HG02678 (cell line): ENCODE results near the gene LPIN2.
"Not testable (repeated sequence)": the region's sequence is repeated elsewhere in the genome, so short reads cannot be mapped to it uniquely, and the experiment has no call there.

Experiments
- ATAC-seq: cut with Tn5 transposase; IDR thresholded peaks from one replicate; pipeline ENCODE4 v1.9.1; 2021; ENCODE audit warnings: mild to moderate bottlenecking, moderate library complexity; ENCODE audit not compliant: unreplicated experiment

LPIN2 gene, protein sequence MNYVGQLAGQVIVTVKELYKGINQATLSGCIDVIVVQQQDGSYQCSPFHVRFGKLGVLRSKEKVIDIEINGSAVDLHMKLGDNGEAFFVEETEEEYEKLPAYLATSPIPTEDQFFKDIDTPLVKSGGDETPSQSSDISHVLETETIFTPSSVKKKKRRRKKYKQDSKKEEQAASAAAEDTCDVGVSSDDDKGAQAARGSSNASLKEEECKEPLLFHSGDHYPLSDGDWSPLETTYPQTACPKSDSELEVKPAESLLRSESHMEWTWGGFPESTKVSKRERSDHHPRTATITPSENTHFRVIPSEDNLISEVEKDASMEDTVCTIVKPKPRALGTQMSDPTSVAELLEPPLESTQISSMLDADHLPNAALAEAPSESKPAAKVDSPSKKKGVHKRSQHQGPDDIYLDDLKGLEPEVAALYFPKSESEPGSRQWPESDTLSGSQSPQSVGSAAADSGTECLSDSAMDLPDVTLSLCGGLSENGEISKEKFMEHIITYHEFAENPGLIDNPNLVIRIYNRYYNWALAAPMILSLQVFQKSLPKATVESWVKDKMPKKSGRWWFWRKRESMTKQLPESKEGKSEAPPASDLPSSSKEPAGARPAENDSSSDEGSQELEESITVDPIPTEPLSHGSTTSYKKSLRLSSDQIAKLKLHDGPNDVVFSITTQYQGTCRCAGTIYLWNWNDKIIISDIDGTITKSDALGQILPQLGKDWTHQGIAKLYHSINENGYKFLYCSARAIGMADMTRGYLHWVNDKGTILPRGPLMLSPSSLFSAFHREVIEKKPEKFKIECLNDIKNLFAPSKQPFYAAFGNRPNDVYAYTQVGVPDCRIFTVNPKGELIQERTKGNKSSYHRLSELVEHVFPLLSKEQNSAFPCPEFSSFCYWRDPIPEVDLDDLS

DNA sequence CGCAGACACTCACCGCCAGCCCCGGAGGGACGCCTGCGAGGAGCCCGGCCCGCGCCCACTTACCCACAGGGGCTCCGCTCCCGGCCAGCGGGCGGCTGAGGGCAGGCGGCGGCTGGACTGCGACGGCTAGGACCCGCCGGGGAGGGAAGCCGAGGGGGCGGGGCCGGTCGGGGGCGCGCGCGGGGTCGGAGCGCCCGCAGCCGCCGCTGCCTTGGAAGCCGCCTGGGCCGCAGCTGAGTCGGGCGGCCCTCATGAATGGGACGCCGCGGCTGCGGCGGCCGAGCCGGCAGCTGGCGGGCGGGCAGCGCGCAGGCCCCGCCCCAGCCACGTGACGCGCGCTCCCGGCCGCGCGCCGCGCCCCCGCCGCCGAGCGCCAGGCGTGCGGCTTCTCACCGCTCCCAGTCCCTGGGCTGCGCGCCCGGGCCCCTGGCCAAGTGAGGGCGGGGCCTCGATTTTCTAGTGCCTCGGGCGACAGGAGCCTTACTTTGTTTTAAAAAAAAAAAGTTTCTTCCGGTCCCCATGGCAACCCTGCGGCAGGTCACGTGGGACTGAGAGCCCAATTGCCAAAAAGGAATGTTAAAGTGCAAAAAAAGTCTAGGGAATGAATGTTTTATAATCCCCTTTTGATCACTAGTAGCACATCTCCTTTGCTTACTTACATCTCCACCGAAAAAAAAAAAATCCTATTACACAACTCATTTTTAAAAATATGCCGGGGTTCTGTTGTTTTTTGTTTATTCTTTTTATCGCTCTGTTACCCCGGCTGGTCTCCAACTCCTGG is at the start of gene LPIN2:
LPIN2 (minus strand) TSS at position 121 of the 781 bp plus-strand sequence. CDS start 52,304 bp downstream, outside the sequence.
- ATAC-seq: peak; percentile 84

DNA sequence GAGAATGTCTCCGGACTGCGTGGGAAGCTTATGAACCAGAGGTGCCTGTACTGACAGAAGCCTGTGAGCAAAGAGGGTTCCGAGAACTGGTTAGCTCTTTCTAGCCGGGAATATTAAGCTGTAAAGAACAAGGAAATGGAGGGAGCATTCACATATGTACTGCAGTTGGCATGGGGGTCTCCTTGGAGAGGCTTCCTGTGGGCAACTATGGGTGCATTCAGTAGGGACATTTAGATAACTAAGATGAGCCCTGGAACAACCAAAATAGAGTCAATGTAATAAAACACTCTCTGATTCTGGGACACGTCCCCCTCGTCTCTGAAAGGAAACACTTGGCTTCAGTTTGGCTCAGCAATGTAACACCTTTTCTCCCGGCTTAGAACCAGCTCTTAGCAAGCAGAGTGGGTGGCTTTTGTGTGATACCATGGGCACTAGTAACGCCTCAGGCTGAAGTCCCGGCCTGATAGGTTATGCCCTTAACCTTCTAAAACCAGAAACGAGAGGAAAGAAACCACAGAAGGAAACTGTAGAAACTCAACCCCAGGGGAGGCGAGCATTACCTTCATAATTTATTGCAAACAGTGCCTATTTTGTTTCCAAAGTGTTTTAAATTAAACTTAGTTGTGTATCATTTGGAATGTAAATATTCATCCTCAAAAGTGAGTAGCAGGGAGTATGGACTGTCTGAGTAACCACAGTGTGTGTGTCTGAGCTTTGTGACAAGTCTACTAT is 48.8 kb upstream of the LPIN2 start:
- peak; percentile 42 for ATAC-seq

DNA sequence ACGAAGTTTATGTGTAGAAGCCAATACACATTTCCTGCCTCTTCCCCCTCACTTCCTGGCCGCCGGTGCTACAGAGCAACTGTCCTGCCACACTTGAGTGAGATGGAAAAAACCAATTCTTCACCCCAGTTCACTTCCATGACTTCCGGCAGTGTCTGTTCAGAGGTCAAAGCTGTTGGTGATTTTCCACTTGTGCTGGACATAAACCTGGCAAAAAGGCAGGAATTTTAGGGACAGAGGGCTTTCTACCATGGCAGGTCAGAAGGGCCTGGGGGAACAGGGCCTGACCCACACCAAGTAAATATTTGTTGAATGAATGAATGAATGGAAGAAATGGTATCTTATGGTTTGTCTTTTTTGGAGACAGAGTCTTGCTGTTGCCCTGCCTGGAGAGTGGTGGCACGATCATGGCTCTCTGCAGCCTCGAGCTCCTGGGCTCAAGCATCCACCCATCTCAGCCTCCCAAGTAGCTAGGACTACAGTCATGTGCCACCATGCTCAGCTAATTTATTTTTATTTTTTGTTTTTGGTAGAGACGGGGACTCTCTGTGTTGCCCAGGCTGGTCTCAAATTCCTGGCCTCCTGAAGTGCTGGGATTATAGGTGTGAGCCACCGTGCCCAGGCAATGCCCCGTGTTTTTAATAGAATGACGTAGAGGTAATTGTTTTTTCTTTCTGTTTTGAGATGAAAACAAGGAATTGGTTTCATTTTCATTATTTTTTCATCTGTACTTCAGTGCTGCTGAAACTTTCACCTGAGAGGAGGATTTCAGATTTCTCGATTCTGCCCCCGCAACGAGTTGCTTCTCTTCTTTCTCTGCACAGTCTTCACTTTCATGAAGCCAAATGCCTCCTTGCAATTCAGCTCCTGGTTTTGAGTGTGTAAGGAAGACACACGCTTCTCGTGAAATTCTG is 48.0 kb upstream of the LPIN2 start:
- peak; percentile 47 for ATAC-seq

DNA sequence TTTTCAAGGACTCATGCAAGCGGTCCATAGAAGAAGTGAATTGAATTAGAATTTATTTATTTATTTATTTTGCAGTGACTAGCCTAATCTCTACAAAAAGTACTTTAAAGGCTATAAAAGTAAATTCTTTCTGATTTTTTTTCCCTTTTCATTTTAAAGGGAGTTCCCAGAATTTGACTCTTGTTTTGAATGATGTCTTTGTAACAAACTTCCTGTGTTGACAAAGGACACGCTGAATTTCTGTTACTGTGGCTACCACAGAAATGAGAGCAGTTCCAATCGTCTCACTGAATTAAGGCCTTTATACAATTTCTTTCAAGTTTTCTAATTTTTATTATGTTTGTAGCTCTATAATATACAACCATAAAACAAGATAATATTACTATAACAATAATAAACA is 46.3 kb upstream of the LPIN2 start:
- ATAC-seq: no peak

DNA sequence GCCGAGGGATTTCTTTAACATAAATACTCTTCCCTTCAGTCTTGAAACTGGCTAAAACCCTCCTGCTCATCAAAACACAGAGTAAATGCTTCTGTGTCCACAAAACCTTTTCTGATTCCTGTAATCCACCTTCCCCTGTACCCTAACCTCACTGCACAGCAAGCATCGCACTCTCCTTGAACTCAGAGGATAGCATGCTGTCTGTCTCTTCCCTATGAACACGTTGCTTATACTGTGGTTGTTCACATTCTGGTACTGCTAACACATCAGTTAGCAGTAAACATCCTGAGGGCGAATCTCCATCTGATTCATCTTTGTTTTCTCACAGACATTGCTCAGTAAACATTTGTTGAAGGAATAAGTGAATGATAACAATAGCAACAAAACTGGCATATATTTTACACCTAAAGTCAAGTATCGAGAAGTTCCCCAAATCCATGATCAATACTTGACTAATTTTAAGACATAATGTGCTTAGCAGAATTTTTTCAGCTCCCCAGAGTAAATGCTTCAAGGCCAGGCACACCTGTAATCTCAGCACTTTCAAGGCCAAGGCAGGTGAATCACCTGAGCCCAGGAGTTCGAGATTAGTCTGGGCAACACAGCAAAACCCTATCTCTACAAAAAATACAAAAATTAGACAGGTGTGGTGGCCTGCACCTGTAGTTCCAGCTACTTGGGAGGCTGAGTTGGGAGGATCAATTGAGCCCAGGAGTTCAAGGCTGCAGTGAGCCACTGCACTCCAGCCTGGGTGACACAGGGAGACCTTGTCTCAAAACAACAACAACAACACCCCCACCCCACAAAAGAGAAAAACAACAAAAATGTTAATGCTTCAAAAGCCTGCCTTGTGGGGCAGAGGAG is 45.6 kb upstream of the LPIN2 start:
- no peak for ATAC-seq

DNA sequence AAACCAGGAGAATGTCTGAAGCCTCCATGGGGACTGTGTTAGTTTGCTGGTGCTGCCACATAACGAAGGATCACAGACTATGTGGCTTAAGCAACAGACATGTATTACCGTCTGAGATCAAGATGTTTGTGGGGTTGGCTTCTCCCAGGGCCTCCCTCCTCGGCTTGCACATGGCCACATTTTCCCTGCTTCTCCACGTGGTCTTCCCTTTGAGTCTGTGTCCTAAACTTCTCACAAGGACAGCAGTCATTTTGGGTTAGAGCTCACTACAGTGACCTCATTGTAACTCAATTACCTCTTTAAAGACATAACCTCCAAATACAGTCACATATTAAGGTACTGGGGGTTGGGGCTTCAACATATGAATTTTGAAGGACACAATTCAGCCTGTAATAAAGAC is 44.6 kb upstream of the LPIN2 start:
- no peak for ATAC-seq

DNA sequence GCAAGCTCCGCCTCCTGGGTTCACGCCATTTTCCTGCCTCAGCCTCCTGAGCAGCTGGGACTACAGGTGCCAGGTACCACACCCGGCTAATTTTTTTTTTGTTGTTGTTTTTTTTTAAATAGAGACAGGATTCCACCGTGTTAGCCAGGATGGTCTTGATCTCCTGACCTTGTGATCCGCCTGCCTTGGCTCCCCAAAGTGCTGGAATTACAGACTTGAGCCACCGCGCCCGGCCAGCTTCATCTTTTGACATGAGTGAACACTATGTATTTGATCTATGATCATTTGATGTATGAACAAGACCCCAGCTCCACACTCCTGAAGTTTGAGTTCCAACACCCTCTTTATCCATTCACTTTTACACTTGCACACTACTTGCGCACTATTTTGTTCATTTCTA is 43.4 kb upstream of the LPIN2 start:
- ATAC-seq: no peak

DNA sequence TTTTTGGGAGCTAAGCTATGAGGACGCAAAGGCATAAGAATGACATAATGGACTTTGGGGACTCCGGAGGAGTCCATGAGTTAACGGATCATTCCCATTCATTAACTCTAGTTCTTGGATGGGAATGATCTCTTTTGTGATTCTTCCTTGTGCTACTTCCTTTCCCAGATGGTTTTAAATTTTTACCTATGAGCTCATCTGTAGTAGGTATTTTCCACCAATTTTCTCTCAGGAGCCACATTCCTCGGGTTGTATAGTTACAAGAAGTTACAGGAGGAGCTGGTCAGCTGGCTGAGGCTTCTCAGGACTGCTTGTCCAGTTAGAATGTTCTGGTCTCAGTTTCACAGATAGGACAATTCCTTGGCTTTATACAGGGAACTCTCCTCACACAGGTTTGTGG is 42.9 kb upstream of the LPIN2 start:
- no peak for ATAC-seq

DNA sequence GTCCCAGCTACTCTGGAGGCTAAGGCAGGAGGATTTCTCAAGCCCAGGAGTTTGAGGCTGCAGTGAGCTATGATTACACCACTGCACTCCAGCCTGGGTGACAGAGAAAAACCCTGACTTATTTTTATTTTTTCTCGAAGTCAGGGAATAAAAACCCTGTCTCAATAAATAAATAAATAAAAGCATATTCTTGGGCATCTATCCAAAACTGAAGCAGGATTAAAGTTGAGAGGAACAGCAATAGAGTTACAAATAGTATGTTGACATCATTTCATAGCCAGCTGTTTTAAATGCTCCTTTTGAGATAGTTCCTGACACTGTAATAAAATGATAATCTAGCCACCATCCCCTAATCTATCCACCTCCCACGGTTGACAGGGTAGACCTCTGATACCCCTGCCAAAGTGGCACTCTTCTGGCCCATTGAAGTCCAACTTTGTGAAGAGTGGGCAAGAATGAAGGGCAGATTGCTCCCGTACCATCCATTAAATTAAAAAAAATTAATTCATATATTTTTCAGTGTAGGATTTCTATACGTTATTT is 42.3 kb upstream of the LPIN2 start:
- ATAC-seq: no peak

DNA sequence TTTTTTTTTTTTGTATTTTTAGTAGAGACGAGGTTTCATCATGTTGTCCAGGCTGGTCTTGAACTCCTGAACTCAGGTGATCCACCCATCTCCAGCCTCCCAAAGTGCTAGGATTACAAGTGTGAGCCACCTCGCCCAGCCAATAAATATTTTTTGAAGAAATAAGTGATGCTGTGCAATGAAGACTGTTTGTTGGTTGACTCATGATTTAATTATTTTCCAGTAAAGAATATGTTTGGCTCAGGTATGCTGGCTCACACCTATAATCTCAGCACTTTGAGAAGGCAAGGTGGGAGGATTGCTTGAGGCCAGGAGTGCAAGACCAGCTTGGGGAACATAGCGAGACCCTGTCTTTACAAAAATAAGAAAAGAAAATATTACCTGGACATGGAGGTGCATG is 41.8 kb upstream of the LPIN2 start:
- ATAC-seq: no peak

DNA sequence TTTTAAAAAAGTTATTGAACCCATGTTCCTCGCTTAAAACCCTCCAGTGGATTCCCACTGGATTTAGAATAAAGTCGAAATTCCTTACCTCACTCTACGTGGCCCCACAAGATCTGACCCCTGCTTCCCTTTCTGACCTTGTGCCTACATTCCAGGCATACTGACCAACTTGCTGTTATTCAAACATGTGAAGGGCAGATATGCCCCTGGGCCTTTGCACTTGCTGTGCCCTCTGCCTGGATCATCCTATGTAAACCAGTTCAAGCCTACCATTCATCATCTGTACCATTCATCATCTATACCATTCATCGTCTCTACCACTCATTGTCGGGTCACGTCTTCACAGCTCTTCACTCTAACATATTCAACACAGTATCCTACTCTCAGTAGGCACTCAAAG is 41.3 kb upstream of the LPIN2 start:
- no peak for ATAC-seq

DNA sequence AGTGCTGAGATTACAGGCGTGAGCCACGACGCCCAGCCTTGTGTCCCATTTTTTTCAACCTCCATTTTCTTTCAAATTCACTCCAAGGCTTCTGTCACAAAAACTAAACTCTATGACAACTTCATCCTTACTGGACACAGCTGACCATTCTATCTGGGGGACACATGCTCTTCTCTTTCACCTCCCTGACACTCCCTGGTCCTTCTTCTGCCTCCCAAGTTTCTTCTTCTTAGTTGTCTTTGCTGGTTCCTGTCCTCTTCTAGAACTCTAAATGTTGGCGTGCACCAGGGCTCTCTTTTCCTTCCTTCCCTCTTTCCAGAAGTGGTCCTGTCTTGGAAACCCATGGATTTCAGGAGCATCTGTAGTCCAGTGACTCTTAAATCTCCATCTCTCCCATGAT is 40.1 kb upstream of the LPIN2 start:
- no peak for ATAC-seq

DNA sequence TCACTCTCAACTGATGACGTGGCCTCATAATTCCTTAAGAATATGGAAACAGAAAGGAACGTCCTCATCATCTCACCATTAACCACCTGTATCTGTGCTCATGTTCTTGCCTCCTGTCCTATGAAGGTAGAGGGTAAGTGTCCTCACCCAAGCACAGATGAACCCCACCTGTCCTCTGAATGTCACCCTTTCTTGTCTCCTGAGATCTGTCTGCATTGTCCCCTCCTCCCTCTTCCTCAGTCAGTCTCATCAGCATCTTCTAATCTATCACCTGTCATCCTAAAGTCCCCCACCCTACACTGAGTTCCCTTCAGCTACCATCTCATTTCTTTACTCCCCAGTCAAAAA is 39.4 kb upstream of the LPIN2 start:
- ATAC-seq: no peak

DNA sequence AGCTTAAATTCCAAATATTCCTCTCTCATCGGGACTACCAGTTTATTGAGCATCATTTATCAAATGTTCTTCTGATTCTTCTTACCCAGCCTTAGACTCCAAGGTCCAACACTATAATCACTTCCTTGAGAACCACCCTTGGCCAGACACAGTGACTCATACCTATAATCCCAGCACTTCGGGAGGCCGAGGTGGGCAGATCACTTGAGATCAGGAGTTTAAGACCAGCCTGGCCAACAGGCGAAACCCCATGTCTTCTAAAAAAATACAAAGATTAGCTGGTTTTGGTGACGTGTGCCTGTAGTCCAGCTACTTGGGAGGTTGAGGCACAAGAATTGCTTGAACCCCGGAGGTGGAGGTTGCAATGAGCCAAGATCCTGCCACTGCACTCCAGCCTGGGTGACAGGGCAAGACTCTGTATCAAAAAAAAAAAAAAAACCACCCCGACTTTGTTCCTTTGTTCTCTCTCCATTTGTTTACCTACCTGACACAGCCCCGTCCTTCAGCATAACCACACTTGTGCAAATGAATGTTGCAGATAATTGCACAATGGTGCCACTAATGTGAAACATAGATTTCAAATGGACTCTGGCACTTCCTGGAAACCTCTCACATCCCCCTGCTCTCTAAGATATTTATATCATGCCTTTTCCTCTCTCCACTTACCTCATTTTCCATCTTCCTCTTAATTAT is 38.9 kb upstream of the LPIN2 start:
- ATAC-seq: no peak

DNA sequence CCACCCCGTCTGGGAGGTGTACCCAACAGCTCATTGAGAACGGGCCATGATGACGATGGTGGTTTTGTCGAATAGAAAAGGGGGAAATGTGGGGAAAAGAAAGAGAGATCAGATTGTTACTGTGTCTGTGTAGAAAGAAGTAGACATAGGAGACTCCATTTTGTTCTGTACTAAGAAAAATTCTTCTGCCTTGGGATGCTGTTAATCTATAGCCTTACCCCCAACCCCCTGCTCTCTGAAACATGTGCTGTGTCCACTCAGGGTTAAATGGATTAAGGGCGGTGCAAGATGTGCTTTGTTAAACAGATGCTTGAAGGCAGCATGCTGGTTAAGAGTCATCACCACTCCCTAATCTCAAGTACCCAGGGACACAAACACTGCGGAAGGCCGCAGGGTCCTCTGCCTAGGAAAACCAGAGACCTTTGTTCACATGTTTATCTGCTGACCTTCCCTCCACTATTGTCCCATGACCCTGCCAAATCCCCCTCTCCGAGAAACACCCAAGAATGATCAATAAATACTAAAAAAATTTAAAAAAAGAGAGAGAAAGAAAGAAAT is 37.0 kb upstream of the LPIN2 start:
- ATAC-seq: not testable (repeated sequence)

DNA sequence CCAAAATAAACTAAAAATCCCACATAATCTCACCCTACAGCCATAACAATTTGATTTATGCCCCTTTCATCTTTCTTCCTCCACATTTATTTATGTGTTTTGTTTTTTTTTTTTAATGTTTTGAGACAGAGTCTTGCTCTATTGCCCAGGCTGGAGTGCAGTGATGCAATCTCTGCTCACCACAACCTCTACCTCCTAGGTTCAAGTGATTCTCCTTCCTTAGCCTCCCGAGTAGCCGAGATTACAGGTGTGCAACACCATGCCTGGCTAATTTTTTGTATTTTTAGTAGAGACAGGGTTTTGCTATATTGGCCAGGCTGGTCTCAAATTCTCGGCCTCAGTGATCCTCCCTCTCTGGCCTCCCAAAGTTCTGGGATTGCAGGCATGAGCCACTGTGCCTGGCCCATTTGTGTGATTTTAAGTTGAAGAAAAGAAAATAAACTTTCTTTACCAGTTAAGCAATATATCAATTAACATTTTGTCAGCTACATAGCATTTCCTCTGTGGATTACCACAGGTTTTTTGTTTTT is 35.9 kb upstream of the LPIN2 start:
- no peak for ATAC-seq

DNA sequence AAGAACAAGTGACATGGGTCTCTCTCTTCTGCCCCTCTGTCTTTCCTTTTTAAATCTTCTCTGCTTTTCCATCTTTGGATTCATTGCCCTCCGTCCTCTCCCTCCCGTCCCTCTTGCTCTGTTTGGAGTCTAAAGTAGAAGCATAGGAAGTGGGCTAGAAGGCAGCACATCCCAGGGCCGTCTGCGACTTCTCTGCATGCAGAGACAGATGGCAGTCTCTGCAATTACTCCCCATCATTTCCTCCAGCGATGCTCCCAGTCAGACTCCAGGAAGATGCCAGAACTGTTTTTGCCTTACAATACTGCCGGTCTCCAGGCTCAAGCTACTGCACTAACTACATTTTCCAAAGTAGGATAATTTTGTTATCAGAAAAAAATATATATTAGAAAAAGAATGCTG is 35.2 kb upstream of the LPIN2 start:
- ATAC-seq: no peak
